Measurements from ENCODE around the gene FHIP2A.
"Not testable (repeated sequence)": the region's sequence is repeated elsewhere in the genome, so short reads cannot be mapped to it uniquely, and the experiment has no call there.

FHIP2A gene

DNA sequence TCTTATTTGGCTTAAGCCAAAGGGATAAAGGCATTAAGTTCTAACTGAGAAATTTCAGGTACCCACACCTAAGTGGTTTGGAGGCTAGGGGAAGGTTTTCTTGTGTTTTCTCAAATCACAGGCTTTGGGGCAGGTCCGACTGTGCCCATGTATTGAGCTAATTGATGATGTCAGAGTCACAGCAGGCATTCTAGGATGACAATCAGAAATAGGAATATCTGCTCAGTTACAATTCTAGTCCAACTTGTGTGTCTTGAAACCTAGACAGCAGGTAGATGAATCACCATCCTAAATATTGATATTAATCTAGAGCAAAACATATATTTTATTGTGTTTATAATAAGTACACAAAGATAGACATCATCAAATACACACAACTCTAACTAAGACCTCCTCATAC is 2.3 kb upstream of the FHIP2A start:
- no peak for DNase-seq (ENCODE audit: low spot score)

DNA sequence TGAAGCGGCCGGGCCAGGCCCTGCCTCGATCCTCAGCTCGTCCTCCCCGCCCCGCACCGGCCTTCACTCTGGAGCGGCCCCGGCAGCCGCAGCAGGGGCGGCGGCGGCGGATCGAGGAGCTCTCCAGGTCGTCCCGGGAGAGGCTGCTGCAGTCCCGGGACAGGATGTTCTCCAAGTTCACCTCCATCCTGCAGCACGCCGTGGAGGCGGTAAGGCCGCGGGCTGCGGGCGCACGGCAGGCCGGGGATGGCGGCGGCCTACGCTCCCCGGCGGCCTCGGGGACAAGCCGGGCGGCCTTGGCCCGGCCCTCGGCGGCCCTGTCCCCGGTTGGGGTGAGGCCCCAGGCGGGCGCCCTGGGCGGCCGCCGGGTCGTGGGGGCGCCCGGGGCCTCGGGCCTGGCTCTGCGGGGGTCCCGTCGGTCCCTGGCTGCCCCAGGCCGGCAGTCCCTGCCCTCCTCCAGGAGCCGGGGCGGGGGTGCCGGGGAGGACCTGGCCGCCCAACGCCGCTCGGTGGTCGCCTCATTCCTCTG is 399 bp downstream of the FHIP2A start:
- peak; percentile 46 for DNase-seq (ENCODE audit: low spot score)

DNA sequence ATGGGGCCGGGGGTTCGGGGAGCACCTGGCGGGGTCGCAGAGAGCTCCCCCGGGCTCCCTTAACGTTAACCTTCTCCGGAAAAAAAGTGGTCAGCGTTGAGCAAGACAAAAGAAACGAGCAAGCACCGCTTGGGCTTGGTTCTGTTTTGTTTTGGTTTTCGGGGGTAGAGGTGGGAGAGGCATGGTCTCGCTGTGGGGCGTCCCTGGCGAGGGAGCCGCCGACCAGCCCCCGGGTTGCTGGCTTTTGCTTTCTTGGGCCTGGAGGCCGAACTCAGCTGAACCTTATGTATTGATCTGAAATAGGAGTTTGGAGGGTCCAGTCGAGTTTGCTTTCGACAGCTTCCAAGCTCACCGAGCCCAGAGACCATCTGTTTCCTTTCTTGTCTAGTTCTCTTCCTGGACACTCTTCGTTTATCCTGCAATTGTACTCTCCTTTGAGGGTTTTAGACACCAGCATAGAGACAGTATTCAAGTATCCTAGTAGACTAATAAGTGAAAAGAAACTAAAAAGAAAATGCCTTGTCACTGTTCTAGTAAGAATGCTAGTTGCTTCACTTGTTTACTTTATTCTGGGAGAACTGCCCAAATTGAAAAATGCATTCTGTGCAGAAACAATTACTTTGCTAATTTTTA is 980 bp downstream of the FHIP2A start:
- peak; percentile 33 for DNase-seq (ENCODE audit: low spot score)

DNA sequence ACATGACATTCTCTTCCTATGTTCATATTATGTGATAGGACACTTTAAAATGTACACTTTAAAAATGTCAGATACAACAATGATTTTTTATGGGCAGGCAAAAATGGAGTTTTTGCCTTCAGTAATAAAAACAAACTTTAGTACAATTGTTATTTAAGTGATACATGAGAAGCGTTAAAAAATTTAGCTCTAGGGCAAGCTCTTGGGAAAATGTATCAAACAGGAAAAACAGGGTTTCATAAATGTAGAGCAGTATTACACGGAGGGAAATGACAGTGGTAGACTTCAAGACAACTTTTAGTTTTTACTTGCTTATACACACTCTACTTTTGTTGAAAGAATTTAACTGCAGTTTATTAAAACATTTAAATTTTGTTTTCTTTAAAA is 1.5 kb downstream of the FHIP2A start:
- no peak for DNase-seq (ENCODE audit: low spot score)

DNA sequence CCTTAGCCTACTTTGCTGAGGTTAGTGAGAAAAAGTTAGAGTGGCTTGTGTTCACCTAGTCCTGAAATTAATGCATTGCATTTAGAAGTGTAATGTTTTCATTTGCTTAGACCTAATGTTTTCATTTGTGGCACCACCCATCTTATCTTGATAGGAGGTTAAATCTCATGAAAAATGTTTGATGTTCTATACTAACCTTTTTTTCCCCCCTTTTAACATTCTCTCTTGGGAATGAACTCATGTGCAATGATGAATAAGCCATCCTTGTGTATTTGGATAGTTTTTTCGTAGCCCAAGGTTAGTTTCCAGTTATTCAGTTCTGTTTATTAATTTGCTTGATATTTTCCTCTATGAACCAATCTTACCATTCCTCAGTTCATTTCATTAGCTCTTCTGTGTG is 2.8 kb downstream of the FHIP2A start:
- DNase-seq (ENCODE audit: low spot score), result no peak

DNA sequence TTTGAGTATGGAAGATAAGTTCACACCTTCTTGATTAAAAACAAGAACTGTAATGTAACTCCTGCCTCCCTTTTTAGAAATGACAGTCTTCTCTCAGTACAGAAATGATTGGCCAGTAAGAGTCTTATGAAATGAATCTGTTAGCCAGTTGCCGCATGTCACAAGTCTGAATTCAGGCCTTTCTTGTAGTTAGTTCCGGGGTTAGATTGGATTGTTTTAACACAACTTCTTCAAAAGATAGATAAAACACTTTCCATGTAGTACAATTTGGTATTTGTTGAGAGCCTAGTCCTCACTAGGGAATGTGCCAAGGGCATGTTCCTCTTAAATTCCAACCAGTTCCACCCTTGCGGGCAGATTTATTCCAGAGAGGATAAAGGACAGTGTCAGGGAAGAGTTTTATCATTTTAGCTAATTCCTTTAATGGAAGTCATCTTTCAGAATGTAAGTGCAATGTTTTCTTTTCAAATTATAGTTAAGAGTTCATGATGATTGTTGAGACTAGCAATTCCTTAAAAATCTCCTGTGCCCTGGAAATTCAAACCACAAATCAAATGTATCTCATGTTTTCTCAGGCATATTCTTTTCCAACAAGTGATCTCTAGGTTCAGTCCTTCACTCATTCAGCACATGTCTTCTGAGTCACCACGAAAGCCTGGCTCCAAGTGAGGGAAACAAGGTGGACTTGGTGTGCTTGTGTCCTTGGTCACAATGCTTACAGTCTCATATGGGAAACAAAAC is 4.1 kb downstream of the FHIP2A start:
- peak; percentile 68 for DNase-seq (ENCODE audit: low spot score)

DNA sequence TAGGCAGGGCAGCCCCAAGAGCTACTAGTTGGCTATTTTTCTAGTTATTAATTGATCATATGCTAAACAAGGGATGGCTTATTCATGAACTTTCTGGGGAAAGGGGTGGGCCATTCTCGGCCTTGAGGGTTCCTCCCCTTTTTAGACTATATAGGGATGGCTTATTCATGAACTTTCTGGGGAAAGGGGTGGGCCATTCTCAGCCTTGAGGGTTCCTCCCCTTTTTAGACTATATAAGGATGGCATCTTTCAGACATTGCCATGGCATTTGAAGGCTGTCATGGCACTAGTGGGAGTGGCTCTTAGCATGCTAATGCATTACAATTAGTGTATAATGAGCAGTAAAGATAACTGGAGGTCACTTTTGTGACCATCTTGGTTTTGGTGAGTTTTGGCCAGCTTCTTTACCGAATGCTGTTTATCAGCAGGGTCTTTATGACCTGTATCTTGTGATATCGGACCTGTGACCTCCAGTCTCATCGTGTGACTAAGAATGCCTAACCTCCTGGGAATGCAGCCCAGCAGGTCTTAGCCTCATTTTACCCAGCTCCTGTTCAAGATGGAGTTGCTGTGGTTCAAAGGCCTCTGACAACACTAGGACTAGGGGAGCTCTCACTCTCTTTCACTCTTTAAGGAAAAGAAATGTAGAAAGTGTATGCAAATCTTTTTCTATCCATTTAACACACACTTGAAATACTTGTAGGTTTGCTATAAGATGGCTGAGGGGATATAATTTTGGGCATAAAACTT is 7.8 kb downstream of the FHIP2A start:
- DNase-seq (ENCODE audit: low spot score), result no peak

DNA sequence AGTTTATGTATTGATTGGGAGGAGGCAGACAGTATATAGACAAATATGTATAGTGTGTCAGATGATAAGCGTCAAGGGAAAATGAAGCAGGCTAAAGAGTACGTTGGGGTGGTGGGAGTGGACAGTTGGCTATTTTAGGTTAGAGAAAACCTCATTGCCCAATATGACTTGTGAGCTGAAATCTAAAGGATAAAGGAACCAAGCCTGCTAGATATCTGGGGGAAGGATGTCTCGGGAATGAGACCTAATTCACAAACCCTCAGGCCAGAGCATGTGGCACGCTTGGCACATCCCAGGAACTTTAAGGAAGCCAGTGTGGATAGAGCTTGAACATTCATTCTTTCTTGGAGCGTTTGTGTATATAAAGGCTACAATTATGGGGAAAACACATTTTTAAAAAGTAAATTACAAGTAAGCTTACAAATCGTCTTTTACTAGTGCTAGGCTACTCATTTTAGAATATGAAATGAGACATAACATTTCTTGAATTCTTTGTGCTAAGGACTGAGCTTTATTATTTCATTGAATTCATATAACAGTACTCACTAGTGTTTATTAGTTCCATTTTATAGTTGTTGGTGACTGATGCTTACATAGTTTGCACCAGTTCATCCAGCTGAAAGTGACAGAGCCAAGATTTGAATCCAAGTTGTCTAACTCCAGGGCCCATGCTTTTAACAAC is 9.7 kb downstream of the FHIP2A start:
- DNase-seq (ENCODE audit: low spot score), result no peak

DNA sequence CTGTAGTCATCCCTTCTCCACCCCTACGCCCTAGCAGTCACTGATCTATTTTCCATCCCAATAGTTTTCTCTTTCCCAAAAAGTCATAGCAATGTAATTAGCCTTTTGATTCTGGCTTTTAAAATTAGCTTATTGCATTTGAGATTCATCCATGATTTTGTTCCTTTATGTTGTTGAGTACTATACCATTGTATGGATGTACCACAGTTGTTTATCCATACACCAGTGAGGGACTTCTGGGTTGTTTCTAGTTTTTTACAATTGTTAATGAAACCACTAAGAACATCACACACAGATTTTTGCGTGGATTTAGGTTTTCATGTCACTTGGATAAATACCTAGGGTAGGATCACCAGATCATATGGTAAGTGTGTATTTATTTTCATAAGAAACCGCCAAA is 16.1 kb downstream of the FHIP2A start:
- DNase-seq (ENCODE audit: low spot score), result no peak

DNA sequence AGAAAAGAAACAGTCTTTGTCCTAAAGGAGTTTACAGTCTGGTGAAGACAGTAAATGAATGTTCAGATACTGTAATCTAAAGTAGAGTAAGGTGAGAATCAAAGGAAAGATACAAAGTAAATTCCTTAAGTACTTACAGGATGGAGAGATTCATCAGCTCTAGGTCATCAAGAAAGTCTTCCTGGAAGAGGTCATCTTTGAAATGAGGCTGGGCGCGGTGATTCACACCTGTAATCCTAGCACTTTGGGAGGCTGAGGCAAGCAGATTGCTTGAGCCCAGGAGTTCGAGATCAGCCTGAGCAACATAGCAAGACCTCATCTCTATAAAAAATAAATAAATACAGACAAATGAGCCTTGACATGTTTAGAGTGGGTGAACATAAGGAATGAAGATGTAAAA is 18.3 kb downstream of the FHIP2A start:
- DNase-seq (ENCODE audit: low spot score), result no peak

DNA sequence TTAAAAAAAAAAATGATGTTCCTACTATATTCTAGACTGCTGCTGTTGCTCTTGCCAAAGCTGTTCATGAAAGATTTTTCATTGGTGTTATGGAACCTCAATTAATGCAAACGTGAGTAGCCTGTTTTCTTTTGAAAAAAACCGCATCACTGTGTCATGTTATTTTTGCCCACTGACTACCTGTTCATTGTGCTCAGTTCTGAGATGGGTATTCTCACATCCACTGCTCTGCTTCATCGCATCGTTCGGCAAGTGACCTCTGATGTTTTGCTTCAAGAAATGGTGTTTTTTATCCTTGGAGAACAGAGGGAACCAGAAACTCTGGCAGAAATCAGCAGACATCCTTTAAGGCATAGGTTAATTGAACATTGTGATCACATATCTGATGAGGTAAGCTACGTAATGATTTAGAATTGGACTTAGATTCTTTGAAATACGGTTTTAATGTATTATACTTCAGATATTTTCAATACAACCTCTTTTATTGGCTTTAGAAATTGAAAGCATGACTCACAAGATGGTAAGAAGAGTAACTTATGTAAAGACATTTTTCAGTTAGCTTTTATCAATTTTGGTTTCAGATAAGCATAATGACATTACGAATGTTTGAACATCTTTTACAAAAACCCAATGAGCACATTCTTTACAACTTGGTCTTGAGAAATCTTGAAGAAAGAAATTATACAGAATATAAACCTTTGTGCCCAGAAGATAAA is 24.6 kb downstream of the FHIP2A start:
- no peak for DNase-seq (ENCODE audit: low spot score)

DNA sequence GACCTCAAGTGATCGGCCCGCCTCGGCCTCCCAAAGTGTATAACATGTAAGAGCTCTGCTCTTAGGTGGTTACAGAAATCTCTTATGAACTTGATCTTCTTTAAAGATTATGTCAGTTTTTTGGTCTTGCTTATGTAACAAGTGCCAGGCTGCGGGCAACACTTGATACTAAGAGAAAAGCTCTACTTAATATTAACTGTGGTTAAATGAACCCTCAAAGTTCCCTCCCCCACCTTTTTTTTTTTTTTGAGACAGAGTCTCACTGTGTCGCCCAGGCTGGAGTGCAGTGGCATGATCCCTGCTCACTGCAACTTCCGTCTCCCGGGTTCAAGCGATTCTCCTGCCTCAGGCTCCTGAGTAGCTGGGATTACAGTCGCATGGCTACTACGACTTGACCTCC is 25.9 kb downstream of the FHIP2A start:
- DNase-seq (ENCODE audit: low spot score), result not testable (repeated sequence)

DNA sequence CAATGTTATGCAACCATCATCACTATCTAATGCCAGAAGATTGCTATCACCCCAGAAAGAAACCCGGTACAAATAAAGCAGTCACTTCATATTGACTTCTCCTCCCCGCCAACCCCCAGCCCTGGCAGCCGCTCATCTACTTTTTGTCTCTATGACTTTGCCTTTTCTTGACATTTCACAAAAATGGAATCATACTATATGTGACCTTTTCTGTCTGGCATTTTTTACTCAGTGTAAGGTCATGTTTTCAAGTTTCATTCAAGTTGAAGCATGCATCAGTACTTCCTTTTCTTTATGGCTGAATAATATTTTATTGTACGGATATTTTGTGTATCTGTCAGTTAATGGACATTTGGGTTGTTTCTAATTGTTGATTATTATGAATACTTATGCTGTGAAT is 28.1 kb downstream of the FHIP2A start:
- DNase-seq (ENCODE audit: low spot score), result no peak

DNA sequence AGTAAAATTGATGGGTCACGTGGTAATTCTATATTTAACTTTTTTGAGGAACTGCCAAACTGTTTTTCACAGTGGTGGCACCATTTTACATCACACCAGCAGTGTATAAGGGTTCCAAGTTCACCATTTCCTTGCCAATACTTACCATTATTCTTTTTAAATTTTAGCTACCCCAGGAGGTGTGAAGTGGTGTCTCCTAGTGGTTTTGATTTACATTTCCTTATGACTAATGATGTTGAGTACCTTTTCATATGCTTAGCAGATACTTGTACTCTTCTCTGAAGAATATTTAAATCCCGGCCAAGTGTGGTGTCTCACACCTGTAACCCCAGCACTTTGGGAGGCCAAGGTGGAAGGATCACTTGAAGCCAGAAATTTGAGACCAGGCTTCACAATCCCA is 28.5 kb downstream of the FHIP2A start:
- DNase-seq (ENCODE audit: low spot score), result no peak

DNA sequence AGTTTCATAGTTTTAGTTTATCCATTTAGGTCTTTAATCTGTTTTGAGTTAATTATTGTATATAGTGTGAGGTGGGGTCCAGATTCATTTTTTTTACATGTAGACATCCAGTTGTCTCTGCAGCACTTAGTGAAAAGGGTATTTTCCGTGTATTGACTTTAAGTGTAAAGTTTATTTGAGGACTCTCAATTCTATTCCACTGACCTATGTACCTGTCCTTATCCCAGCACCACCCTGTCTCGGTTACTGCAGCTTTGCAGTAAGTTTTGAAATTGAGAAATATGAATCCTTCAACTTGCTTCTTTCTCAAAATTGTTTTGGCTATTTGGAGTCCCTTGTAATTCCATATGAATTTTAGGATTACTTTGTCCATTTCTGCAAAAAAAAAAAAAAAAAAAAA is 29.8 kb downstream of the FHIP2A start:
- DNase-seq (ENCODE audit: low spot score), result no peak

DNA sequence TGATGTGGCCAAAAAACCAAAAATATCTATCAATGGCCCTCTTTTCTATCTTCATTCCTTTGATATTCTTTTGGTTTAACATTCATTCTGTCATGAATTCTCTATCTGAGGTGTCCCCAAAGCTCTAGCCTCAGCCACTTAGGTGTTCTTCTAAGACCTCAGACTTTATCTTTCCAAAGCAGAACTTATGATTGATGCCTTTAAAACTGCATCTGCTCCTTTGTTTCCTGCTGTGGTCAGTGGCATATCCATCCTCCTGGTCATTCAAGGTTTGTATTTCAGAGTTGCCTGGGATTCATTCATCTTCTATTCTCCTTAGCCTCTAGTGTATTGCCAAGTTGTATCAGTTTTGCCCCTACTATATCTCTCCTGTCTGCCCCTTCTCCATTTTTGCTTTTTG is 30.6 kb downstream of the FHIP2A start:
- no peak for DNase-seq (ENCODE audit: low spot score)

DNA sequence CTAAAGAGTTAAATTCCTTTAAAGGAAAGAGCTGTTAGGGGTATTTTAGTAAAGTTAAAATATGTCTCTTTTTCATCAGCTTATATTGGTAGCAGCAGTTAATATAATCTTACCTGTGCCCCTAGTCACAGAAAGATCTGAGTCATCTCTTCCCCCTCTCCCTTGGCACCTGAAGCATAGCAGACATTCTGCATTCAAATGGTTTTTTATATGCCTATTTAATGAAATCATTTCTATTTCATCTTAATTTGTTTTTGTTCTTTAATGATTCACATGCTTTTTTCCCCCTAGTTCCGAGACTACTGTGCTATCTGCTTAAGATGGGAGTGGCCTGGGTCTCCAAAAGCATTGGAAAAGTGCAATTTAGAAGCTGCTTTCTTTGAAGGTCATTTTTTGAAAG is 33.3 kb downstream of the FHIP2A start:
- DNase-seq (ENCODE audit: low spot score), result no peak

DNA sequence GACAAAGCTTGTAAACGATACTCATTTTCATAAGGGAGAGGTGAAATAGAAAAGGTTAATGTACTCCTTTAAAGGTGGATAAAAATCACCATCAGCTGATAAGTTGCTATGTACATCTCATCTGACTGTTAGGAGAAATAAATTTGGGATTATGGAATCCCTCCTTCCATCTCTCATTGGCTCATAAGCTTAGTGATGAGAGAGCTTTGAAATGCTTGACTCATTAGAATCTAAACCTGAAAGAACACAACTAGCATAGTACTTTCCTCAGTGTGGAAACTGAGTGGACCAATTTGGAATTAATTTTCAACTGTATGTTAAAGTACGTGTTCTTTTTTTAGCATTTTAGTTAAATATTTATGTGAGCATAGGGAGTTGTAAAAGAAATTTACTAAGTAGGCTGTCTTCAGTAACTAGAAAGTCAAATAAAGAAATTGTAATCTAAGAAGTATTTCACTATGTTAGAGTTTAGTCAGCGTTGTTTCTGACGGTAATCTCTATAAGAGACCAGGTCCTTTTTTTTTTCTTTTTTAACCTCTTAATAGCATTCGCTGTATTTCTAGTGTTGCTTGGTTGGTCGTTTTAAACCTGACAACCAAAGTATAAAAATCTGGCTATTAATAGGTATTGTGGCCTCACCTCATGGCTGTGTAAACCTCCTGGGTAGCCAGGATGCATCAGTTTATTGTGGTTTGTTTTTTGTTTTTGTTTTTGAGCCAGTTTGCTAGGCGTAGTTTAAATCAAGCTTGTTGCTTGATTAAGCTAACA is 34.4 kb downstream of the FHIP2A start:
- no peak for DNase-seq (ENCODE audit: low spot score)

DNA sequence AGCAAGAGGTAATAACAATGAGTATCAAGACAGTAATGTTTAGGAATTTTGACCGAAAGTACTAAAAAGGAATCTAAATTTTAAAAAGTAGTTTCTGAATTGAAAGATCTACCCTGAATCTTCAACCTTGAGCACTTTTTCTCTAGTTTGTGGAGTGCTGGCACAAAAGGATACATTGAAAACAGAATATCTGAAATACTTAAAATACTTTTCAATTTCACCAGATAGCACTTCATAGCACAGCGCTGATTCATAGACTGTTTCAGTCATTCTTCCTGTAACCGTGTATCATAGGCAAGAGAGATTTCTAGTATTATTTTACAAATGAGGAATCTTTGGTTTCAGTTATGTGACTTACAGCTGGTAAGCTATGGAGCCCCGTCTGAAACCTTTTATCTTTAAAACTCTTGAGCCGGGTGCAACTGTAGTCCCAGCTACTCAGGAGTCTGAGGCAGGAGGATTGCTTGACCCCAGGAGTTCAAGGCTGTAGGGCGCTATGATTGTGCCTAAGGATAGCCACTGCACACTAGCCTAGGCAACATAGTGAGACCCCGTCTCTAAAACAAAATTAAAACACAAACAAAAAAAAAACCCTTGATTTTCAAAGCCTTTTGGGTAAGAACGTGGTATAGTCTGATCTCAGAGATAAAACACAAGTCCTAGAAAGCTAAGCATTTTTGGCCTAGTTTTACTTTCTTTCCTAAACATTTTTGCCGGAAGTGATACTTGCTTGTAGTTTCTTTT is 35.1 kb downstream of the FHIP2A start:
- DNase-seq (ENCODE audit: low spot score), result peak; percentile 61

DNA sequence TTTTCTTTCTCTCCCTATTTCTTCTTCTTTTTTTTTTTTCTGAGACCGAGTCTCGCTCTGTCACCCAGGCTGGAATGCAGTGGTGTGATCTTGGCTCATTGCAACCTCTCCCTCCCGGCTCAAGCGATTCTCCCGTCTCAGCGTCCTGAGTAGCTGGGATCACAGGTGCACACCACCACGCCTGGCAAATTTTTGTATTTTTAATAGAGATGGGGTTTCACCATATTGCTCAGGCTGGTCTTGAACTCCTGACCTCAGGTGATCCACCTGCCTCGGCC is 35.6 kb downstream of the FHIP2A start:
- not testable (repeated sequence) for DNase-seq (ENCODE audit: low spot score)

Measured in AG20443 (cell line).